ENCODE measurements around the gene RFX8.

GRCh38 chr2:101500180-101500579 lies 25.3 kb upstream of the RFX8 start:
- TF ChIP-seq EZH2 (IDR thresholded peaks at IDR 0.05; ENCODE audit: borderline replicate concordance, low read depth, low read length, poor library complexity, severe bottlenecking) (no peak), CTCF (conservative IDR thresholded peaks at IDR 0.05; ENCODE audit: low read depth, low read length) (no peak)

Data from A673 (cell line).